RPMI7951 (cell line): ENCODE data around the gene GLIPR2. TPM values are rescaled to one million over a fixed set of nuclear protein-coding genes. Genes with fewer than 3 reads are reported as not detected.
A peak's percentile ranks its signal among the peaks of the same experiment; 100 is the strongest.

Experiments used
- DNase-seq: peaks from one replicate; pipeline ENCODE4 v3.0.0-alpha.2; 2012; ENCODE audit warnings: low read depth
- total RNA-seq: library from RNA; depleted of rRNA; stranded (reverse); fragments of >200 nt; shearing (Covaris generic); gene quantifications from 2 replicates; pipeline ENCODE4 v1.2.3, GENCODE V29; 2014; rRNA removed

Gene GLIPR2
- total RNA-seq, 1 experiment from 2014 or later, result 7.2 TPM

- DNase-seq, result no peak
Observed at GRCh38 chr9:36192196-36192595, 55.7 kb downstream of the GLIPR2 start.

- no peak for DNase-seq
Observed at GRCh38 chr9:36193023-36193422, 56.5 kb downstream of the GLIPR2 start.

- DNase-seq, result no peak
Observed at GRCh38 chr9:36194326-36195000, 57.9 kb downstream of the GLIPR2 start.

- no peak for DNase-seq
Observed at GRCh38 chr9:36204906-36205547, 68.5 kb downstream of the GLIPR2 start.

- peak; percentile 32 for DNase-seq
Observed at GRCh38 chr9:36207016-36207415, 70.5 kb downstream of the GLIPR2 start.

- DNase-seq, result peak; percentile 42
Observed at GRCh38 chr9:36207546-36208012, 71.0 kb downstream of the GLIPR2 start.

- DNase-seq, result no peak
Observed at GRCh38 chr9:36208521-36209253, 72.2 kb downstream of the GLIPR2 start.

- DNase-seq, result no peak
Observed at GRCh38 chr9:36210722-36211121, 74.2 kb downstream of the GLIPR2 start.

- DNase-seq, result no peak
Observed at GRCh38 chr9:36211510-36211909, 75.0 kb downstream of the GLIPR2 start.

- no peak for DNase-seq
Observed at GRCh38 chr9:36213387-36213786, 76.9 kb downstream of the GLIPR2 start.

Other genes with a start within 250 kb of the GLIPR2 start
- gene HRCT1, start 230.5 kb upstream of the GLIPR2 start, total RNA-seq, result 0.20 TPM in 1 of 2 replicates, not detected in the other
- not detected in 2 replicates for gene SPAAR, start 227.2 kb upstream of the GLIPR2 start, total RNA-seq
- not detected in 2 replicates for gene OR2S2, start 178.6 kb upstream of the GLIPR2 start, total RNA-seq
- 12.4 and 12.9 TPM in 2 replicates for gene RECK, start 99.8 kb upstream of the GLIPR2 start, total RNA-seq
- 0.24 and 0.59 TPM in 2 replicates for gene CCIN, start 32.7 kb downstream of the GLIPR2 start, total RNA-seq
- gene CLTA, start 54.2 kb downstream of the GLIPR2 start, total RNA-seq, result 275 and 288 TPM in 2 replicates
- 18.8 and 19.5 TPM in 2 replicates for gene GNE, start 121.7 kb downstream of the GLIPR2 start, total RNA-seq